KMS-11 (cell line): ENCODE data around the gene OLIG1.

Source experiments
- H2AFZ ChIP-seq: fragments of 200-600 bp; sonication (generic); 2 replicates; pipeline ENCODE4 v1.6.1; 2016; ENCODE audit warnings: antibody characterized with exemption, mixed run types, low read depth
- H3K27ac ChIP-seq: fragments of 200-600 bp; sonication (generic); 2 replicates; pipeline ENCODE4 v1.6.1; 2016; ENCODE audit warnings: mild to moderate bottlenecking, mixed run types
- H3K27me3 ChIP-seq: fragments of 200-600 bp; sonication (generic); 2 replicates; pipeline ENCODE4 v1.6.1; 2017; ENCODE audit warnings: mild to moderate bottlenecking, low read depth, mixed run types, moderate library complexity; ENCODE audit not compliant: insufficient read depth
- H3K36me3 ChIP-seq: fragments of 200-600 bp; sonication (generic); 2 replicates; pipeline ENCODE4 v1.6.1; 2017; ENCODE audit warnings: mild to moderate bottlenecking, mixed run types; ENCODE audit not compliant: insufficient read depth
- H3K4me1 ChIP-seq: fragments of 200-600 bp; sonication (generic); 2 replicates; pipeline ENCODE4 v1.6.1; 2016; ENCODE audit warnings: mild to moderate bottlenecking, low read depth, mixed run types; ENCODE audit not compliant: poor library complexity, severe bottlenecking
- H3K4me2 ChIP-seq: fragments of 200-600 bp; sonication (generic); 2 replicates; pipeline ENCODE4 v1.7.0; 2016; ENCODE audit warnings: mild to moderate bottlenecking, mixed run types
- H3K4me3 ChIP-seq: fragments of 200-600 bp; sonication (generic); IDR thresholded peaks from 2 replicates; pipeline ENCODE4 v1.6.1; 2017; ENCODE audit warnings: low read depth, low read length, mixed read lengths; ENCODE audit not compliant: insufficient read depth
- H3K79me2 ChIP-seq: fragments of 200-600 bp; sonication (generic); 2 replicates; pipeline ENCODE4 v1.6.1; 2016; ENCODE audit warnings: low read depth, mixed run types; ENCODE audit not compliant: insufficient read depth
- H3K9ac ChIP-seq: fragments of 200-600 bp; sonication (generic); 2 replicates; pipeline ENCODE4 v1.6.1; 2016; ENCODE audit warnings: mild to moderate bottlenecking, mixed run types
- H4K20me1 ChIP-seq: fragments of 200-600 bp; sonication (generic); 2 replicates; pipeline ENCODE4 v1.6.1; 2016; ENCODE audit warnings: mild to moderate bottlenecking, mixed run types; ENCODE audit not compliant: insufficient read depth
- CTCF ChIP-seq: fragments of 200-600 bp; sonication (generic); conservative IDR thresholded peaks from 2 replicates; pipeline ENCODE4 v1.6.1; 2017; ENCODE audit warnings: low read depth, mild to moderate bottlenecking, antibody characterized with exemption, low read length, moderate library complexity, mixed read lengths

OLIG1 gene

GRCh38 chr21:33027401-33028286 is 42.3 kb upstream of the OLIG1 start:
- no peaks in the 10 kb centered on the region for H4K20me1 ChIP-seq
- H3K9ac ChIP-seq = no peak overlapping the region
- no peaks in the 10 kb centered on the region for H3K79me2 ChIP-seq
- H3K27ac ChIP-seq = no peak overlapping the region
- no peaks in the 10 kb centered on the region for H3K4me1 ChIP-seq
- no peak overlapping the region for H2AFZ ChIP-seq
- H3K36me3 ChIP-seq = no peaks in the 10 kb centered on the region
- no peak overlapping the region for H3K4me3 ChIP-seq
- TF ChIP-seq CTCF = no peak
- no peaks in the 10 kb centered on the region for H3K27me3 ChIP-seq
- H3K4me2 ChIP-seq = no peak overlapping the region

- Histone ChIP-seq H3K4me1 (no peaks in the 10 kb centered on the region), H4K20me1 (no peaks in the 10 kb centered on the region), H3K36me3 (no peaks in the 10 kb centered on the region), H2AFZ (no peak overlapping the region), H3K27ac (no peak overlapping the region), H3K4me2 (no peak overlapping the region), H3K79me2 (no peaks in the 10 kb centered on the region), H3K27me3 (no peaks in the 10 kb centered on the region), H3K9ac (no peak overlapping the region), H3K4me3 (no peak overlapping the region)
- TF ChIP-seq CTCF = no peak
Measured at GRCh38 chr21:33028287-33028670, 41.7 kb upstream of the OLIG1 start.

- Histone ChIP-seq H3K27ac (no peak overlapping the region), H3K4me2 (no peak overlapping the region), H3K79me2 (no peaks in the 10 kb centered on the region), H3K36me3 (no peaks in the 10 kb centered on the region), H4K20me1 (no peaks in the 10 kb centered on the region), H3K9ac (no peak overlapping the region), H2AFZ (no peak overlapping the region), H3K27me3 (no peaks in the 10 kb centered on the region), H3K4me3 (no peak overlapping the region), H3K4me1 (no peaks in the 10 kb centered on the region)
- TF ChIP-seq CTCF = no peak
Measured at GRCh38 chr21:33028773-33029384, 41.1 kb upstream of the OLIG1 start.

GRCh38 chr21:33029385-33029921 is 40.5 kb upstream of the OLIG1 start:
- H3K79me2 ChIP-seq = no peaks in the 10 kb centered on the region
- H2AFZ ChIP-seq = no peak overlapping the region
- H3K4me1 ChIP-seq = no peaks in the 10 kb centered on the region
- no peak overlapping the region for H3K4me3 ChIP-seq
- no peaks in the 10 kb centered on the region for H3K36me3 ChIP-seq
- no peak for TF ChIP-seq CTCF
- H3K4me2 ChIP-seq = no peak overlapping the region
- H3K27ac ChIP-seq = no peak overlapping the region
- no peaks in the 10 kb centered on the region for H3K27me3 ChIP-seq
- H3K9ac ChIP-seq = no peak overlapping the region
- H4K20me1 ChIP-seq = no peaks in the 10 kb centered on the region
